PC-3 (cell line): ENCODE measurements around the gene SPRED3. TPM values are rescaled to one million over a fixed set of nuclear protein-coding genes. Genes with fewer than 3 reads are reported as not detected.
"Not testable (repeated sequence)": the region's sequence is repeated elsewhere in the genome, so short reads cannot be mapped to it uniquely, and the experiment has no call there.

ENCODE experiments used
- ATAC-seq: fragments of 200-7000 bp; cut with Tn5 transposase; 2 replicates; pipeline ENCODE4 v1.9.1; 2020; ENCODE audit warnings: mild to moderate bottlenecking, moderate library complexity
- BruUV-seq: library from RNA; stranded (reverse); fragments of 400-500 nt; replicated peaks from 2 replicates; lab custom pipeline; 2021; lab: Mats Ljungman, UMichigan
- CTCF ChIA-PET: fragments of 300-600 bp; sonication (Branson Sonifier 250); formaldehyde crosslinking; loops from one replicate; lab custom pipeline; 2022; ENCODE audit warnings: antibody characterized with exemption; lab: Charles Lee
- POLR2A ChIA-PET: fragments of 300-600 bp; sonication (Branson Sonifier 250); formaldehyde crosslinking; loops from one replicate; lab custom pipeline; 2022; ENCODE audit warnings: antibody characterized with exemption; ENCODE audit not compliant: unreplicated experiment; lab: Charles Lee
- DNase-seq: peaks from one replicate; pipeline ENCODE4 v3.0.0-alpha.2; 2015
- H2AFZ ChIP-seq: fragments of 300-600 bp; sonication (generic); 2 replicates; pipeline ENCODE4 v1.6.0; 2016; ENCODE audit warnings: antibody characterized with exemption, low read length
- H3F3A ChIP-seq: fragments of 300-600 bp; sonication (generic); one replicate; pipeline ENCODE4 v1.6.0; 2017; ENCODE audit warnings: antibody characterized with exemption, low read length, control low read depth, mild to moderate bottlenecking; ENCODE audit not compliant: unreplicated experiment
- H3K27ac ChIP-seq: fragments of 300-600 bp; sonication (generic); 2 replicates; pipeline ENCODE4 v1.5.1; 2016; ENCODE audit warnings: mild to moderate bottlenecking, low read length
- H3K27me3 ChIP-seq: fragments of 300-600 bp; sonication (generic); 2 replicates; pipeline ENCODE4 v1.6.1; 2016; ENCODE audit warnings: low read length, mixed read lengths
- H3K36me3 ChIP-seq: fragments of 300-600 bp; sonication (generic); 2 replicates; pipeline ENCODE4 v1.6.1; 2016; ENCODE audit warnings: low read depth, mixed run types, low read length, mixed read lengths
- H3K4me1 ChIP-seq: fragments of 300-600 bp; sonication (generic); 2 replicates; pipeline ENCODE4 v1.5.1; 2016; ENCODE audit warnings: low read length; ENCODE audit not compliant: insufficient read depth
- H3K4me2 ChIP-seq: fragments of 300-600 bp; sonication (generic); 2 replicates; pipeline ENCODE4 v1.6.0; 2016; ENCODE audit warnings: low read length
- H3K4me3 ChIP-seq: fragments of 300-600 bp; sonication (generic); 2 replicates; pipeline ENCODE4 v1.5.1; 2016; ENCODE audit warnings: mild to moderate bottlenecking, low read length, mixed read lengths
- H3K79me2 ChIP-seq: fragments of 300-600 bp; sonication (generic); 2 replicates; pipeline ENCODE4 v1.6.1; 2017; ENCODE audit warnings: low read length, mixed read lengths
- H3K9ac ChIP-seq: fragments of 300-600 bp; sonication (generic); 2 replicates; pipeline ENCODE4 v1.6.0; 2016; ENCODE audit warnings: mild to moderate bottlenecking, low read length
- H3K9me2 ChIP-seq: fragments of 300-600 bp; sonication (generic); replicated peaks from 2 replicates; pipeline ENCODE4 v1.6.1; 2016; ENCODE audit warnings: mixed run types, low read length, mixed read lengths
- H3K9me3 ChIP-seq: fragments of 300-600 bp; sonication (generic); 2 replicates; pipeline ENCODE4 v1.6.1; 2016; ENCODE audit warnings: low read length, mixed read lengths
- H4K20me1 ChIP-seq: fragments of 300-600 bp; sonication (generic); 2 replicates; pipeline ENCODE4 v1.6.1; 2016; ENCODE audit warnings: low read length, mixed read lengths
- CTCF ChIP-seq: fragments of 300-600 bp; sonication (generic); conservative IDR thresholded peaks from 2 replicates; pipeline ENCODE4 v1.5.1; 2017; ENCODE audit warnings: antibody characterized with exemption, low read depth, mild to moderate bottlenecking, low read length
- EZH2 ChIP-seq: fragments of 300-600 bp; sonication (generic); IDR thresholded peaks from one replicate; pipeline ENCODE4 v1.6.1; 2017; ENCODE audit warnings: antibody characterized with exemption, mild to moderate bottlenecking, low read length; ENCODE audit not compliant: unreplicated experiment
- EZH2phosphoT487 ChIP-seq: fragments of 300-600 bp; sonication (generic); IDR thresholded peaks from 2 replicates; pipeline ENCODE4 v1.6.1; 2018; ENCODE audit warnings: mild to moderate bottlenecking, antibody characterized with exemption, low read length, borderline replicate concordance
- intact Hi-C: fragments of 100-400 bp; cut with micrococcal nuclease; formaldehyde crosslinking; loops from 2 replicates; pipeline ENCODE4 v1.9.0; 2023
- total RNA-seq: library from RNA; depleted of rRNA; stranded (reverse); fragments of >200 nt; gene quantifications from 2 replicates; pipeline ENCODE4 v1.2.3, GENCODE V29; 2014

Gene SPRED3
- total RNA-seq, 1 experiment from 2014 or later: 4.1 TPM

DNA sequence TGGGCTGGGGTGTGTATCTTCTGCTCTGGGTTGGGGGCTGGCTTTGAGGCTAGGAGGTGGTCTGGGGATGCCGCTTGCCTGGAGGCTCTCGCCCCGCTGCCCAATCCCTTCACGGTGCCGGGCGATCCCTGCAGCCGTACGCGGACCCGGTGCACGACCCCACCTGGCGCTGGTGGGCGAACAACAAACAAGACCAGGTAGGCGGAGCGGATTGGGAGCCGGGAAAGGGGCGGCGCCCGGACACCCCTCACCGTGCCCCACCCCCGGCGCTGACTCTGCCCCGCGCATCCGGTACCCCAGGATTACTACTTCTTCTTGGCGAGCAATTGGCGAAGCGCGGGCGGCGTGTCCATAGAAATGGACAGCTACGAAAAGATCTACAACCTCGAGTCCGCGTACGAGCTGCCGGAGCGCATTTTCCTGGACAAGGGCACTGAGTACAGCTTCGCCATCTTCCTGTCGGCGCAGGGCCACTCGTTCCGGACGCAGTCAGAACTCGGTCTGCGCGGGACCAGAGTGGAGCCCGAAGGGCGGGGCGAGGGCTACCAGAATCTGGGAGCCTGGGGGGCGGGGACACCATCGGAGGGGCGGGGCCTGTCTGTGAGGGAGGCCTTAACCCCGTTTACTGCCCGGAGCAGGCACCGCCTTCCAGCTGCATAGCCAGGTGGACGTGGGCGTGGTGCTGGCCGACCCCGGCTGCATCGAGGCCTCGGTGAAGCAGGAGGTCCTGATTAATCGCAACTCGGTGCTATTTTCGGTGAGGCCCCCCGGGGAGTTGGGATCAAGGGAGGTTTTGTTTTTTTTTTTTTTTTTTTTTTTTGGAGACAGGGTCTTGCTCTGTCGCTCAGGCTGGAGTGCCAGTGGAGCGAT, 26.2 kb upstream of the SPRED3 start:
- Histone ChIP-seq H3F3A (no peaks in the 10 kb centered on the region), H3K27ac (no peak overlapping the region), H4K20me1 (no peaks in the 10 kb centered on the region), H3K79me2 (no peaks in the 10 kb centered on the region), H3K9ac (no peak overlapping the region), H3K4me1 (peaks cover 6% of the 10 kb centered on the region; the same call in 1 of the 2 replicates), H2AFZ (peak overlapping the region; percentile 93), H3K9me3 (no peaks in the 10 kb centered on the region), H3K4me2 (peak overlapping the region; percentile 99), H3K27me3 (peaks cover 22% of the 10 kb centered on the region), H3K36me3 (no peaks in the 10 kb centered on the region), H3K9me2 (no peaks in the 10 kb centered on the region), H3K4me3 (peak overlapping the region; percentile 80)
- ChIA-PET POLR2A (interaction anchor here (0.5 kb wide), 1 partner anchor 97 kb away, joined by 3 read pairs; no protein-coding TSS in a partner anchor), CTCF (interaction anchor here (0.6 kb wide), 1 partner anchor 125 kb away, joined by 3 read pairs; no protein-coding TSS in a partner anchor)
- DNase-seq (peak; percentile 73), ATAC-seq (peak; percentile 76)
- intact Hi-C loops: no loop called here
- BruUV-seq: TSS peak; percentile 96
- no peak for TF ChIP-seq CTCF
- no peak for TF ChIP-seq EZH2phosphoT487
- TF ChIP-seq EZH2: no peak

- H3K79me2 ChIP-seq, intact Hi-C loops, H3K4me1 ChIP-seq, ATAC-seq, H4K20me1 ChIP-seq, H3K9me2 ChIP-seq, H3K27ac ChIP-seq, DNase-seq, H3F3A ChIP-seq, H3K9ac ChIP-seq, CTCF ChIA-PET, H3K36me3 ChIP-seq, H3K9me3 ChIP-seq: not testable (repeated sequence)
- BruUV-seq: TSS peak; percentile 47
- H3K4me2 ChIP-seq: peak overlapping the region; percentile 99
- H3K27me3 ChIP-seq: peaks cover 22% of the 10 kb centered on the region
- peak overlapping the region; percentile 80; the same call in 1 of the 2 replicates for H3K4me3 ChIP-seq
- POLR2A ChIA-PET: interaction anchor here (0.5 kb wide), 1 partner anchor 98 kb away, joined by 3 read pairs; no protein-coding TSS in a partner anchor
- peak overlapping the region; percentile 93; the same call in 1 of the 2 replicates for H2AFZ ChIP-seq
These were observed 25.4 kb upstream of the SPRED3 start for GRCh38 chr19:38362946-38363688.

GRCh38 chr19:38367041-38367440, 21.5 kb upstream of the SPRED3 start:
- TF ChIP-seq CTCF: no peak
- no peak for TF ChIP-seq EZH2phosphoT487
- no peak for TF ChIP-seq EZH2
- Histone ChIP-seq H3K4me2 (no peak overlapping the region), H3K4me1 (no peaks in the 10 kb centered on the region), H2AFZ (no peak overlapping the region), H3K9ac (no peak overlapping the region), H3K79me2 (no peaks in the 10 kb centered on the region), H3K9me3 (no peaks in the 10 kb centered on the region), H4K20me1 (no peaks in the 10 kb centered on the region), H3K27me3 (no peaks in the 10 kb centered on the region), H3K36me3 (no peaks in the 10 kb centered on the region), H3K27ac (no peak overlapping the region), H3K4me3 (no peak overlapping the region), H3K9me2 (no peaks in the 10 kb centered on the region), H3F3A (no peaks in the 10 kb centered on the region)
- DNase-seq (no peak), ATAC-seq (no peak)
- ChIA-PET POLR2A (no interaction called here), CTCF (no interaction called here)
- no TSS peak for BruUV-seq
- intact Hi-C loops: no loop called here
